HG03442 (cell line): ENCODE data around the gene CEBPZOS.

Experiments used
- ATAC-seq: cut with Tn5 transposase; IDR thresholded peaks from one replicate; pipeline ENCODE4 v1.9.1; 2021; ENCODE audit warnings: mild to moderate bottlenecking, moderate library complexity; ENCODE audit not compliant: unreplicated experiment

Gene CEBPZOS

GRCh38 chr2:37231241-37232130 is 35.2 kb downstream of the CEBPZOS start, which contains the start of the genes CEBPZ and NDUFAF7:
Gene CEBPZ, minus strand, starts transcription at chr2:37231596. Its CDS starts 29 bp downstream, at chr2:37231567.
Gene NDUFAF7, plus strand, starts transcription at chr2:37231658. Its CDS starts 48 bp downstream, at chr2:37231706.
- peak; percentile 93 for ATAC-seq

GRCh38 chr2:37232131-37232933 is 36.0 kb downstream of the CEBPZOS start:
- ATAC-seq: peak; percentile 20

GRCh38 chr2:37243435-37243834 is 47.1 kb downstream of the CEBPZOS start:
- ATAC-seq: no peak

GRCh38 chr2:37244017-37244416 is 47.7 kb downstream of the CEBPZOS start:
- ATAC-seq: peak; percentile 94

- ATAC-seq: no peak
Observed at GRCh38 chr2:37244755-37245154, 48.5 kb downstream of the CEBPZOS start.

- ATAC-seq: no peak
Observed at GRCh38 chr2:37246205-37246604, 49.9 kb downstream of the CEBPZOS start.

GRCh38 chr2:37250869-37251740 is 54.8 kb downstream of the CEBPZOS start:
- ATAC-seq: no peak
